PC-3 (cell line): ENCODE results near the gene HSF2BP. TPM values are rescaled to one million over a fixed set of nuclear protein-coding genes. Genes with fewer than 3 reads are reported as not detected.
"Not testable (repeated sequence)": the region's sequence is repeated elsewhere in the genome, so short reads cannot be mapped to it uniquely, and the experiment has no call there.

ENCODE experiments used
- ATAC-seq: fragments of 200-7000 bp; cut with Tn5 transposase; 2 replicates; pipeline ENCODE4 v1.9.1; 2020; ENCODE audit warnings: mild to moderate bottlenecking, moderate library complexity
- BruUV-seq: library from RNA; stranded (reverse); fragments of 400-500 nt; replicated peaks from 2 replicates; lab custom pipeline; 2021; lab: Mats Ljungman, UMichigan
- CTCF ChIA-PET: fragments of 300-600 bp; sonication (Branson Sonifier 250); formaldehyde crosslinking; loops from one replicate; lab custom pipeline; 2022; ENCODE audit warnings: antibody characterized with exemption; lab: Charles Lee
- POLR2A ChIA-PET: fragments of 300-600 bp; sonication (Branson Sonifier 250); formaldehyde crosslinking; loops from one replicate; lab custom pipeline; 2022; ENCODE audit warnings: antibody characterized with exemption; ENCODE audit not compliant: unreplicated experiment; lab: Charles Lee
- DNase-seq: peaks from one replicate; pipeline ENCODE4 v3.0.0-alpha.2; 2015
- H2AFZ ChIP-seq: fragments of 300-600 bp; sonication (generic); 2 replicates; pipeline ENCODE4 v1.6.0; 2016; ENCODE audit warnings: antibody characterized with exemption, low read length
- H3F3A ChIP-seq: fragments of 300-600 bp; sonication (generic); one replicate; pipeline ENCODE4 v1.6.0; 2017; ENCODE audit warnings: antibody characterized with exemption, low read length, control low read depth, mild to moderate bottlenecking; ENCODE audit not compliant: unreplicated experiment
- H3K27ac ChIP-seq: fragments of 300-600 bp; sonication (generic); 2 replicates; pipeline ENCODE4 v1.5.1; 2016; ENCODE audit warnings: mild to moderate bottlenecking, low read length
- H3K27me3 ChIP-seq: fragments of 300-600 bp; sonication (generic); 2 replicates; pipeline ENCODE4 v1.6.1; 2016; ENCODE audit warnings: low read length, mixed read lengths
- H3K36me3 ChIP-seq: fragments of 300-600 bp; sonication (generic); 2 replicates; pipeline ENCODE4 v1.6.1; 2016; ENCODE audit warnings: low read depth, mixed run types, low read length, mixed read lengths
- H3K4me1 ChIP-seq: fragments of 300-600 bp; sonication (generic); 2 replicates; pipeline ENCODE4 v1.5.1; 2016; ENCODE audit warnings: low read length; ENCODE audit not compliant: insufficient read depth
- H3K4me2 ChIP-seq: fragments of 300-600 bp; sonication (generic); 2 replicates; pipeline ENCODE4 v1.6.0; 2016; ENCODE audit warnings: low read length
- H3K4me3 ChIP-seq: fragments of 300-600 bp; sonication (generic); 2 replicates; pipeline ENCODE4 v1.5.1; 2016; ENCODE audit warnings: mild to moderate bottlenecking, low read length, mixed read lengths
- H3K79me2 ChIP-seq: fragments of 300-600 bp; sonication (generic); 2 replicates; pipeline ENCODE4 v1.6.1; 2017; ENCODE audit warnings: low read length, mixed read lengths
- H3K9ac ChIP-seq: fragments of 300-600 bp; sonication (generic); 2 replicates; pipeline ENCODE4 v1.6.0; 2016; ENCODE audit warnings: mild to moderate bottlenecking, low read length
- H3K9me2 ChIP-seq: fragments of 300-600 bp; sonication (generic); replicated peaks from 2 replicates; pipeline ENCODE4 v1.6.1; 2016; ENCODE audit warnings: mixed run types, low read length, mixed read lengths
- H3K9me3 ChIP-seq: fragments of 300-600 bp; sonication (generic); 2 replicates; pipeline ENCODE4 v1.6.1; 2016; ENCODE audit warnings: low read length, mixed read lengths
- H4K20me1 ChIP-seq: fragments of 300-600 bp; sonication (generic); 2 replicates; pipeline ENCODE4 v1.6.1; 2016; ENCODE audit warnings: low read length, mixed read lengths
- CTCF ChIP-seq: fragments of 300-600 bp; sonication (generic); conservative IDR thresholded peaks from 2 replicates; pipeline ENCODE4 v1.5.1; 2017; ENCODE audit warnings: antibody characterized with exemption, low read depth, mild to moderate bottlenecking, low read length
- EZH2 ChIP-seq: fragments of 300-600 bp; sonication (generic); IDR thresholded peaks from one replicate; pipeline ENCODE4 v1.6.1; 2017; ENCODE audit warnings: antibody characterized with exemption, mild to moderate bottlenecking, low read length; ENCODE audit not compliant: unreplicated experiment
- EZH2phosphoT487 ChIP-seq: fragments of 300-600 bp; sonication (generic); IDR thresholded peaks from 2 replicates; pipeline ENCODE4 v1.6.1; 2018; ENCODE audit warnings: mild to moderate bottlenecking, antibody characterized with exemption, low read length, borderline replicate concordance
- intact Hi-C: fragments of 100-400 bp; cut with micrococcal nuclease; formaldehyde crosslinking; loops from 2 replicates; pipeline ENCODE4 v1.9.0; 2023
- total RNA-seq: library from RNA; depleted of rRNA; stranded (reverse); fragments of >200 nt; gene quantifications from 2 replicates; pipeline ENCODE4 v1.2.3, GENCODE V29; 2014

HSF2BP gene
- total RNA-seq, 1 experiment from 2014 or later: 2.4 TPM

- Histone ChIP-seq H3K9me2 (no peaks in the 10 kb centered on the region), H4K20me1 (no peaks in the 10 kb centered on the region), H3K9ac (no peak overlapping the region), H2AFZ (no peak overlapping the region), H3K9me3 (no peaks in the 10 kb centered on the region), H3K4me2 (no peak overlapping the region), H3F3A (no peaks in the 10 kb centered on the region), H3K36me3 (no peaks in the 10 kb centered on the region), H3K27me3 (no peaks in the 10 kb centered on the region), H3K27ac (no peak overlapping the region), H3K4me3 (no peak overlapping the region), H3K79me2 (no peaks in the 10 kb centered on the region), H3K4me1 (no peaks in the 10 kb centered on the region)
- ChIA-PET POLR2A (no interaction called here), CTCF (no interaction called here)
- intact Hi-C loops: no loop called here
- DNase-seq: no peak
- ATAC-seq: no peak
- no TSS peak for BruUV-seq
- no peak for TF ChIP-seq CTCF
These were observed 86.8 kb downstream of the HSF2BP start for GRCh38 chr21:43572446-43572845.

DNA sequence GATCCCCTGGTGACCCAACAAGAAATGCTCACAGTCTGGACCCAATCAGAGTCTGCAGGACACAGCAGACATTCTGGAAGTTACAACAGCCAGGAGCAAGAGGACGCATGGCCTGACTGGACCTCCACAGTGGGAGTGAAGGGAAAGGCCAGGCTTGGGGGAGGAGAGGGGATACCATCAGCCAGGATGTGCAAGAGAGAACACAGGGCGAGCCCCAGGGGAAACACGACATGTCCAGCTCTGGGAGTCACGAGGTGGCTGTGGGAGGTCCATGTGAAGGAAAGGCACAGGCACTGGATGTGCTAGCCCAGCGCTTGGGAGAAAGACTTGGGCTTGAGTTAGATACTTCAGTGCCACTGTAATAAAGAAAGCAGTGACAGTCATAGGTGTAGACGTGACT lies 87.3 kb downstream of the HSF2BP start:
- no TSS peak for BruUV-seq
- Histone ChIP-seq H3K36me3 (no peaks in the 10 kb centered on the region), H3K27ac (no peak overlapping the region), H2AFZ (no peak overlapping the region), H3K4me3 (no peak overlapping the region), H3K4me1 (no peaks in the 10 kb centered on the region), H3K79me2 (no peaks in the 10 kb centered on the region), H3K9me2 (no peaks in the 10 kb centered on the region), H3K4me2 (no peak overlapping the region), H3K27me3 (no peaks in the 10 kb centered on the region), H3K9ac (no peak overlapping the region), H3K9me3 (no peaks in the 10 kb centered on the region), H3F3A (no peaks in the 10 kb centered on the region), H4K20me1 (no peaks in the 10 kb centered on the region)
- ChIA-PET POLR2A (no interaction called here), CTCF (no interaction called here)
- intact Hi-C loops: no loop called here
- ATAC-seq (no peak), DNase-seq (no peak)
- TF ChIP-seq CTCF (no peak), EZH2 (no peak), EZH2phosphoT487 (no peak)

DNA sequence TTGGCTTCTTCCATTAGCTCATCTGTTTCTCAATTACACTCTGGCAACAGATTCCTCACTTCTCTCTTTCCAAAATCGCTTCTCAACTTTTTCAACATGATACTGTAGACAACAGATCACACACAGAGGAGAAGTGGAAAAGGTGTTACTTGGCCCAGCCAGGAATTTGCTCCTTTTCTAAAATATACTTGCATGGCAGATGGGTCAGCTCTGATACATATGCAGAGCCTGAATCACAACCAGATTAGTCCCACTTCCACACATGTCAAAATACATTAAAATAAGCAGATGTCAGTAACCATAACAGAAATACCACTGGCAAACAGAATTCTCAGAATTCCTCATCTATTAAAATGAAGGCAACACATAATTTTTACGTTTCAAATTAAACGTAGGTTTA lies 89.1 kb downstream of the HSF2BP start:
- H3K4me1 ChIP-seq, H3K4me3 ChIP-seq, H3K9me2 ChIP-seq, CTCF ChIA-PET, ATAC-seq, H3K79me2 ChIP-seq, DNase-seq, H3K9me3 ChIP-seq, H3K27ac ChIP-seq, H2AFZ ChIP-seq, POLR2A ChIA-PET, H3K9ac ChIP-seq, H4K20me1 ChIP-seq, H3K4me2 ChIP-seq, intact Hi-C loops, H3K36me3 ChIP-seq, H3F3A ChIP-seq, BruUV-seq, H3K27me3 ChIP-seq: not testable (repeated sequence)

DNA sequence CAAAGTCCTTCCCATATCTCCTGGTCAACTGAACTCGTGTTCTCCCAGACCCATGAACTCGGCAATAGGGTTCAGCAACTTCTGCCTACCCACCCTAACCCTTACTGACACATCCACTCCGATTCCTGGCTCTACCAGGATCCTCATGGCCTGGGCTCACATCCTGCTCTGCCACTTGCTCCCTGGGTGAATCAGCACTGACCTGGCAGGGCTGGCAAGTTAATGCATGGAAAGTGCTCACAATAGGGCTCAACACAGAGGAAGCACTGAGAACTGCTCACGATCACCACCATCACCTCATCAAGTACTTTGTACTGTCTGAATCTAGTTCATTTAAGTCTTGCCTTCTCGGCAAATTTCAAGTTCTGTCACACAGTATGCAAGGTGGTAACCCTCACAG lies 96.8 kb downstream of the HSF2BP start:
- H3K4me2 ChIP-seq, H3K9ac ChIP-seq, H3F3A ChIP-seq, H3K4me3 ChIP-seq, H3K79me2 ChIP-seq, H3K36me3 ChIP-seq, POLR2A ChIA-PET, H3K9me2 ChIP-seq, ATAC-seq, intact Hi-C loops, H3K27me3 ChIP-seq, DNase-seq, H2AFZ ChIP-seq, H3K27ac ChIP-seq, BruUV-seq, H3K4me1 ChIP-seq, H4K20me1 ChIP-seq, H3K9me3 ChIP-seq, CTCF ChIA-PET: not testable (repeated sequence)

DNA sequence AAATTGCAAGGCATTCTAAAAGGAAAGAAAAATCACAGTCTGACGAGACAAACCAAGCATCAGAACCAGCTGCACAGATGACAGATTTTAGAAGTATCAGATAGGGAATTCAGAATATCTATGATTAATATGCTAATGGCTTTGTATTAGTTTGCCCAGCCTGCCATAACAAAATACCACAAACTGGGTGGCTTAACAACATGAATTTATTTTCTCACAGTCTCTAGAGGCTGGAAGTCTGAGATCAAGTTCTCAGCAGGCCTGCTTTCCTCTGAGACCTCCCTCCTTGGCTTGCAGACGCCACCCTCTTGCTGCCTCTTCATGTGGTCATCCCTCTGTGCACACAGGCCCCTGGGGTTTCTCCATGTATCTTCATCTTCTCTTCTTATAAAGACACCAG lies 118.7 kb downstream of the HSF2BP start:
- H4K20me1 ChIP-seq, H3K9ac ChIP-seq, POLR2A ChIA-PET, H3K79me2 ChIP-seq, ATAC-seq, H2AFZ ChIP-seq, H3K9me3 ChIP-seq, DNase-seq, intact Hi-C loops, BruUV-seq, H3K9me2 ChIP-seq, H3K27ac ChIP-seq, CTCF ChIA-PET, H3K4me2 ChIP-seq, H3F3A ChIP-seq, H3K4me1 ChIP-seq, H3K36me3 ChIP-seq, H3K27me3 ChIP-seq, H3K4me3 ChIP-seq: not testable (repeated sequence)
